Trophoblast cell (in vitro differentiated cells and primary cell): ENCODE results near the gene BCAS4.
A peak's percentile ranks its signal among the peaks of the same experiment; 100 is the strongest.

Experiments
- DNase-seq, 2 donors: peaks; one replicate each; pipeline ENCODE4 v3.0.0-alpha.2; 2016
- H2AFZ ChIP-seq: 2 replicates; pipeline ENCODE4 v1.6.1; 2013; ENCODE audit warnings: low read length, moderate library complexity, mild to moderate bottlenecking; ENCODE audit not compliant: insufficient read depth, poor library complexity
- H2AK5ac ChIP-seq: 2 replicates; pipeline ENCODE4 v1.6.1; 2013; ENCODE audit warnings: mild to moderate bottlenecking, low read length
- H2BK120ac ChIP-seq: 2 replicates; pipeline ENCODE4 v1.6.1; 2013; ENCODE audit warnings: low read length, mild to moderate bottlenecking, moderate library complexity; ENCODE audit not compliant: insufficient read depth, poor library complexity
- H2BK12ac ChIP-seq: 2 replicates; pipeline ENCODE4 v1.6.1; 2013; ENCODE audit warnings: mild to moderate bottlenecking, low read length, moderate library complexity
- H2BK5ac ChIP-seq: 2 replicates; pipeline ENCODE4 v1.6.1; 2013; ENCODE audit warnings: low read length, low read depth, moderate library complexity, mild to moderate bottlenecking; ENCODE audit not compliant: poor library complexity
- H3K14ac ChIP-seq: 2 replicates; pipeline ENCODE4 v1.6.1; 2013; ENCODE audit warnings: mild to moderate bottlenecking, low read length
- H3K18ac ChIP-seq: 2 replicates; pipeline ENCODE4 v1.6.1; 2013; ENCODE audit warnings: mild to moderate bottlenecking, low read length
- H3K23ac ChIP-seq: 2 replicates; pipeline ENCODE4 v1.6.1; 2013; ENCODE audit warnings: low read length
- H3K27ac ChIP-seq: 2 replicates; pipeline ENCODE4 v1.5.1; 2013; ENCODE audit warnings: low read depth, mild to moderate bottlenecking, inconsistent platforms, low read length, moderate library complexity
- H3K27me3 ChIP-seq: 2 replicates; pipeline ENCODE4 v1.6.1; 2013; ENCODE audit warnings: inconsistent platforms, mild to moderate bottlenecking, low read length, moderate library complexity; ENCODE audit not compliant: insufficient read depth
- H3K36me3 ChIP-seq, 2 experiments: 1 replicate in 1 of 2; 2 replicates in 1 of 2; pipeline ENCODE4 v1.6.1; 2013; ENCODE audit warnings: low read length in 2 of 2, mild to moderate bottlenecking in 2 of 2, moderate library complexity in 1 of 2; ENCODE audit not compliant: insufficient read depth in 2 of 2, control insufficient read depth in 1 of 2
- H3K4ac ChIP-seq: 2 replicates; pipeline ENCODE4 v1.6.1; 2013; ENCODE audit warnings: low read depth, mild to moderate bottlenecking, low read length, moderate library complexity
- H3K4me1 ChIP-seq, 2 experiments: 1 replicate in 1 of 2; 2 replicates in 1 of 2; pipeline ENCODE4 v1.6.1; 2013; ENCODE audit warnings: low read length in 2 of 2, mild to moderate bottlenecking in 2 of 2, moderate library complexity in 1 of 2; ENCODE audit not compliant: insufficient read depth in 2 of 2, control insufficient read depth in 1 of 2
- H3K4me2 ChIP-seq: 2 replicates; pipeline ENCODE4 v1.6.1; 2013; ENCODE audit warnings: inconsistent platforms, mild to moderate bottlenecking, low read length, moderate library complexity
- H3K4me3 ChIP-seq: 2 replicates; pipeline ENCODE4 v1.5.1; 2013; ENCODE audit warnings: mild to moderate bottlenecking, low read depth, low read length, inconsistent platforms
- H3K79me1 ChIP-seq: one replicate; pipeline ENCODE4 v1.6.1; 2013; ENCODE audit warnings: low read length
- H3K79me2 ChIP-seq: 2 replicates; pipeline ENCODE4 v1.6.1; 2013; ENCODE audit warnings: low read length, mild to moderate bottlenecking; ENCODE audit not compliant: control insufficient read depth, insufficient read depth, poor library complexity
- H3K9ac ChIP-seq: 2 replicates; pipeline ENCODE4 v1.6.1; 2013; ENCODE audit warnings: mild to moderate bottlenecking, low read length
- H3K9me3 ChIP-seq: 2 replicates; pipeline ENCODE4 v1.6.1; 2013; ENCODE audit warnings: low read depth, mild to moderate bottlenecking, control low read depth, inconsistent platforms, low read length; ENCODE audit not compliant: insufficient read depth
- H4K12ac ChIP-seq: 2 replicates; pipeline ENCODE4 v1.6.1; 2013; ENCODE audit warnings: low read depth, mild to moderate bottlenecking, low read length, moderate library complexity
- H4K8ac ChIP-seq: 2 replicates; pipeline ENCODE4 v1.6.1; 2013; ENCODE audit warnings: low read depth, mild to moderate bottlenecking, low read length, moderate library complexity
- H4K91ac ChIP-seq: one replicate; pipeline ENCODE4 v1.6.1; 2013; ENCODE audit warnings: low read depth, mild to moderate bottlenecking, low read length, moderate library complexity
- WGBS: extraction: QIAGEN DNeasy Blood & Tissue Kit; methylation state at CpG from one replicate; pipeline ENCODE4 v1.1.7; 2013; ENCODE audit warnings: missing lambda C conversion rate; ENCODE audit not compliant: insufficient read length, insufficient coverage; ENCODE audit errors: extremely low coverage; 5-methylcytosine and 5-hydroxymethylcytosine counted together

BCAS4 gene

DNA sequence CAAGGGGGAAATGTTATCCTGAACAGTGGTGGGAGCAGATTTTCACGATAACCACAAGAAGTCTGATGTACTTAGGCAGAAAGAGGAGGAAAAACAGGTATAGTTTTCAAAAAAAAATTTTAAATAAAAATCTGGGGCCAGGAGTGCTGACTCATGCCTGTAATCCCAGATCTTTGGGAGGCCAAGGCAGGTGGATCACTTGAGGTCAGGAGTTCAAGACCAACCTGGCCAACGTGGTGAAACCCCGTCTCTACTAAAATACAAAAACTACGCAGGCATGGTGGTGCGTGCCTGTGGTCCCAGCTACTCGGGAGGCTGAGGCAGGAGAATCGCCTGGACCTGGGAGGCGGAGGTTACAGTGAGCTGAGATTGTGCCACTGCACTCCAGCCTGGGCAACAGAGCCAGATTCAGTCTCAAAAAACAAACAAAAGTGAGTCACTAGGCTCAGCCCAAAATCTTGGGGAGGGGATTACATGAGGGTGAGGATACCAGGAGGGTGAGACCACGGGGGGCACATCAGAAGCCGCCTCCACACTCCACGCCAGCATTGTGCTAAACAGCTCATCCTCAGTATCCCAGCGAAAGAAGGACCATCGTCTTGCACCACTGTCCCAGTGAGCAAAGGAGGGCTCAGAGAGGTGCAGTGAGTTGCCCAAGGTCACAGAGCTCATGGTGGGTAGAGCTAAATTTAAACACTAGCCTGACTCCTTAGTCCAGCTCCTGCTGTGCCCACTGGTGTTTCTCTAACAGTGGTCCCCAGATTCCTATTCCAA is 33.7 kb downstream of the BCAS4 start:
- no peak overlapping the region for H3K9ac ChIP-seq
- H3K4me3 ChIP-seq: no peak overlapping the region
- H3K14ac ChIP-seq: no peak overlapping the region
- no peaks in the 10 kb centered on the region for H3K79me1 ChIP-seq
- H2BK12ac ChIP-seq: no peak overlapping the region
- H2BK5ac ChIP-seq: no peak overlapping the region
- no peak overlapping the region for H4K91ac ChIP-seq
- no peak overlapping the region for H4K12ac ChIP-seq
- no peak overlapping the region for H2AK5ac ChIP-seq
- H3K79me2 ChIP-seq: no peaks in the 10 kb centered on the region
- no CpG with 5 or more reads among the region's 13 CpGs for WGBS
- H3K27me3 ChIP-seq: no peaks in the 10 kb centered on the region
- no peak overlapping the region for H3K4ac ChIP-seq
- H3K4me2 ChIP-seq: no peak overlapping the region
- no peak for DNase-seq
- H3K4me1 ChIP-seq: no peaks in the 10 kb centered on the region
- H3K27ac ChIP-seq: no peak overlapping the region
- no peak overlapping the region for H2AFZ ChIP-seq
- H3K36me3 ChIP-seq: no peaks in the 10 kb centered on the region
- no peaks in the 10 kb centered on the region for H3K9me3 ChIP-seq
- H3K18ac ChIP-seq: no peak overlapping the region
- no peak overlapping the region for H3K23ac ChIP-seq
- H2BK120ac ChIP-seq: no peak overlapping the region
- no peak overlapping the region for H4K8ac ChIP-seq

DNA sequence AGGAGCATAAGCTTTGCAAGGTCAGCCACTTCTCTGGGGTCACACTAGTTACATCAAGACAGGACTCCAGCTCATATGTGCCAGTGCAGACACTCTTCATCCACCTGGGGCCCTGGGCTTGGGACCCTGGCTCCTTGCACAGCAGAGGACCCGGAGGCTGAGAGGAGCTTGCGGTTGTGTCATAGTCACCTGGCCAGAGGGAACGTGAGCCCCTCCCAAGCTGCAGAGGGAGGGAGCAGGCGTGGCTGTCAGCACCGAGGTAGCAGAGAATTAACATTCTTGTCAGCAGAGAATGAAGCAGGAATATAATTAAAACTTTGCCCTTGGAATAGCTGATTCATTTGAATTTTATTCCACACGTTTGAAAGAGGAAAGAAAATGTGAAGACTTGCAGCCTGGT is 36.8 kb downstream of the BCAS4 start:
- Histone ChIP-seq H3K18ac (no peak overlapping the region), H3K79me1 (no peaks in the 10 kb centered on the region), H3K36me3 (no peaks in the 10 kb centered on the region), H4K91ac (no peak overlapping the region), H3K4me2 (no peak overlapping the region), H3K9ac (no peak overlapping the region), H2BK120ac (no peak overlapping the region), H3K27me3 (no peaks in the 10 kb centered on the region), H4K12ac (no peak overlapping the region), H3K4me1 (no peaks in the 10 kb centered on the region), H3K23ac (no peak overlapping the region), H4K8ac (no peak overlapping the region), H3K79me2 (no peaks in the 10 kb centered on the region), H2BK5ac (no peak overlapping the region), H2BK12ac (no peak overlapping the region), H2AK5ac (no peak overlapping the region), H3K14ac (no peak overlapping the region), H3K4me3 (no peak overlapping the region), H3K4ac (no peak overlapping the region), H3K27ac (no peak overlapping the region), H3K9me3 (no peaks in the 10 kb centered on the region), H2AFZ (no peak overlapping the region)
- no peak for DNase-seq
- WGBS: no CpG with 5 or more reads among the region's 6 CpGs

DNA sequence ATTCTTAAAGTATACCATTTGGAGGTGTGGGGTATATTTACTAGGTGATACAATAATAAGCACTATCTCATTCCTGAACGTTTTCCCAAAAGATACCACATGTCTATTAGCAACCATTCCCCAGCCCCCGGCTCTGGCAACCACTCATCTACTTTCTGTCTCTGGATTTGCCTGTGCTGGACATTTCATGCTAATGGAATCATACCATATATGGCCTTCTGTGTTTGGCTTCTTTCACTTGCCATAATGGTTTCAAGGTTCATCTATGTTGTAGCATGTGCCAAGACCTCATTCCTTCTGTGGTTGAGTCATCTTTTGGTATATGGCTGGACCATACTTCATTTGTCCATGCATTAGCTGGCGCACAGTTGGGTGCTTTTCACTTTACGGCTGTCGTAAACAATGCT is 39.7 kb downstream of the BCAS4 start:
- no peak overlapping the region for H3K4me3 ChIP-seq
- no peak overlapping the region for H3K4me2 ChIP-seq
- H3K4ac ChIP-seq: no peak overlapping the region
- H3K36me3 ChIP-seq: no peaks in the 10 kb centered on the region
- no peaks in the 10 kb centered on the region for H3K27me3 ChIP-seq
- H3K4me1 ChIP-seq: peaks cover 0 to 7% of the 10 kb centered on the region in 2 experiments
- peak; percentile 40 to 89 for DNase-seq
- no peak overlapping the region for H3K14ac ChIP-seq
- no peak overlapping the region for H2AFZ ChIP-seq
- no peak overlapping the region for H4K8ac ChIP-seq
- H4K91ac ChIP-seq: no peak overlapping the region
- no peaks in the 10 kb centered on the region for H3K9me3 ChIP-seq
- no peaks in the 10 kb centered on the region for H3K79me2 ChIP-seq
- no peak overlapping the region for H3K27ac ChIP-seq
- no peak overlapping the region for H4K12ac ChIP-seq
- no CpG with 5 or more reads among the region's 5 CpGs for WGBS
- H3K18ac ChIP-seq: no peak overlapping the region
- no peak overlapping the region for H2BK5ac ChIP-seq
- no peak overlapping the region for H2BK120ac ChIP-seq
- no peak overlapping the region for H3K9ac ChIP-seq
- no peak overlapping the region for H2AK5ac ChIP-seq
- H2BK12ac ChIP-seq: no peak overlapping the region
- H3K23ac ChIP-seq: no peak overlapping the region
- peaks cover 2% of the 10 kb centered on the region for H3K79me1 ChIP-seq

DNA sequence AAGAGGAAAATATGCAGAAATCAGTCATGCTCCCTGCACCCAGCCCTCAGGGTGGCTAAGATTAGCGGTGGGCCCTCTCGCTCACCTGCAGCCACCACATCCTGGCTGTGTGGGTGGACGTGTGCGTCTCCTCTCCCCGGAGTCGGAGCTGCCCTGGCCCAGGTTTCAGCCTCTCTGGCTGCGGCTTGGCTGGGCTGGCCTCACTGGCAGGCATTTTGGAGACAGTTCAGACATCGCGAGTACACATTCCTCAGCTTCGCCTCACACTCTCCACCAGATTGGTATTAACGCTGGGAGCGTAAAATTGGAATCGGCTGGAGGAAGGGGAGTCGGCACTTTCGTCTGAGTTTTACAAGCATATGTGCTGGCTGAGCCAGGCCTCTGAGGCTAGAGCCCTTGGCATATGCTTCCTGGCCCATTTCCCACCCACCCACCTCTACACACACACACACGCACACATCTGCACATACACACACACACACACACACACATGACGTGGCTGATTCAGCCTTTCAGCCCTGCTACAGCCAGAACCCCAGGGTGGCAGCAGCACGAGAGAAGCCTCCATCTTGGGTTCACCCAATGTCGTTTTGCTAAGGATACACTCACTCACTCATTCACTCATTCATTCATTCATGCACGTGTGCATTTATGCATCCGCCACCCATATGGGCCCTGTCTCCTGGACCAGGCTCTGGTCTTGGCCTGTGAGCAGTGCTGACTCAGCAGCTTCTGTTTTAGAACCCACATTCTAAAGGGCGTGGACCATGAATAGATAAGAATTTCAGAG is 42.9 kb downstream of the BCAS4 start:
- DNase-seq: peak; percentile 25 to 42
- Histone ChIP-seq H3K14ac (no peak overlapping the region), H2AK5ac (no peak overlapping the region), H2BK5ac (no peak overlapping the region), H3K27me3 (no peaks in the 10 kb centered on the region), H2BK120ac (no peak overlapping the region), H4K8ac (no peak overlapping the region), H3K4me2 (no peak overlapping the region), H3K79me2 (no peaks in the 10 kb centered on the region), H3K4me3 (no peak overlapping the region), H3K9me3 (no peaks in the 10 kb centered on the region), H3K18ac (no peak overlapping the region), H3K23ac (no peak overlapping the region), H4K12ac (no peak overlapping the region), H2BK12ac (no peak overlapping the region), H3K79me1 (peaks cover 2% of the 10 kb centered on the region), H3K36me3 (no peaks in the 10 kb centered on the region), H3K27ac (no peak overlapping the region), H3K4ac (no peak overlapping the region), H4K91ac (no peak overlapping the region), H3K4me1 (peaks cover 0 to 7% of the 10 kb centered on the region in 2 experiments), H2AFZ (no peak overlapping the region), H3K9ac (peak overlapping the region; percentile 36)
- no CpG with 5 or more reads among the region's 22 CpGs for WGBS
